ENCODE measurements around the gene ERI3. TPM values are rescaled to one million over a fixed set of nuclear protein-coding genes. Genes with fewer than 3 reads are reported as not detected.
A peak's percentile ranks its signal among the peaks of the same experiment; 100 is the strongest.

The ERI3 gene
- total and polyA plus RNA-seq, 9 of the 15 experiments (the other 6 are each of a cell fraction or from before 2014, with no cell fraction given) = 47.8 to 93.4 (median 67.2) TPM

- TF ChIP-seq KLF13 (tag; IDR thresholded peaks at IDR 0.05; ENCODE audit: borderline replicate concordance, low read depth) = peak; percentile 86
- peak; percentile 100 for TF ChIP-seq XRCC5 (IDR thresholded peaks at IDR 0.05; ENCODE audit: low read depth, low read length)
- no peak for TF ChIP-seq ZNF316 (IDR thresholded peaks at IDR 0.05)
- TF ChIP-seq ZNF146 (CRISPR knock-in tag; IDR thresholded peaks at IDR 0.05; ENCODE audit: unreplicated experiment) = no peak
- TF ChIP-seq MEF2D (tag; conservative IDR thresholded peaks at IDR 0.05; ENCODE audit: low read depth) = peak; percentile 78; the same call in 1 of the 2 replicates
- TF ChIP-seq TAL1 (IDR thresholded peaks at IDR 0.05) = no peak; the same call in 1 of the 2 replicates
- peak; percentile 77; the same call in 1 of the 2 replicates for TF ChIP-seq NBN (IDR thresholded peaks at IDR 0.05; ENCODE audit: low read depth)
- peak; percentile 44 to 80; a peak in 3 of 4 replicates for TF ChIP-seq MNT (conservative IDR thresholded peaks at IDR 0.05)
- TF ChIP-seq LARP7 (IDR thresholded peaks at IDR 0.05) = peak; percentile 93
- no peak for TF ChIP-seq ZC3H4 (CRISPR knock-in tag; IDR thresholded peaks at IDR 0.05; ENCODE audit: borderline replicate concordance)
- peak; percentile 90 for TF ChIP-seq ZBED1 (IDR thresholded peaks at IDR 0.05)
- peak; percentile 100 for TF ChIP-seq ZBTB40 (IDR thresholded peaks at IDR 0.05)
- no peak for TF ChIP-seq ZBTB40 (CRISPR knock-in tag; IDR thresholded peaks at IDR 0.05)
- TF ChIP-seq STAT5A (IDR thresholded peaks at IDR 0.05; ENCODE audit: borderline replicate concordance, low read length) = peak; percentile 48; the same call in 1 of the 2 replicates
- TF ChIP-seq ZBTB12 (CRISPR knock-in tag; IDR thresholded peaks at IDR 0.05) = 0 out of 2 replicates have a peak, but pooled peaks have one; percentile 20
- TF ChIP-seq MCM7 (IDR thresholded peaks at IDR 0.05) = no peak
Observed at GRCh38 chr1:44213222-44214112, 141.6 kb downstream of the ERI3 start, which contains the start of gene DMAP1 (continued).
